GM19463 (cell line): ENCODE results near the gene CDH23.

Experiments
- ATAC-seq: cut with Tn5 transposase; IDR thresholded peaks from one replicate; pipeline ENCODE4 v1.9.1; 2021; ENCODE audit warnings: mild to moderate bottlenecking, moderate library complexity; ENCODE audit not compliant: unreplicated experiment

The CDH23 gene

GRCh38 chr10:71817831-71818655 is 421.3 kb downstream of the CDH23 start:
- no peak for ATAC-seq

GRCh38 chr10:71818674-71819260 is 422.0 kb downstream of the CDH23 start:
- no peak for ATAC-seq

GRCh38 chr10:71819441-71819861 is 422.7 kb downstream of the CDH23 start:
- no peak for ATAC-seq

- ATAC-seq, result no peak
These were observed 423.3 kb downstream of the CDH23 start for GRCh38 chr10:71819985-71820384.

- ATAC-seq, result no peak
These were observed 424.2 kb downstream of the CDH23 start for GRCh38 chr10:71820966-71821365.

- ATAC-seq, result no peak
These were observed 425.4 kb downstream of the CDH23 start for GRCh38 chr10:71821909-71822763.

- ATAC-seq, result no peak
These were observed 426.6 kb downstream of the CDH23 start for GRCh38 chr10:71823356-71823755.

- no peak for ATAC-seq
These were observed 427.6 kb downstream of the CDH23 start for GRCh38 chr10:71824333-71824732.

- no peak for ATAC-seq
These were observed 428.5 kb downstream of the CDH23 start for GRCh38 chr10:71825217-71825616.

GRCh38 chr10:71827852-71828251 is 431.1 kb downstream of the CDH23 start:
- no peak for ATAC-seq

- no peak for ATAC-seq
These were observed 432.0 kb downstream of the CDH23 start for GRCh38 chr10:71828702-71829101.

- no peak for ATAC-seq
These were observed 432.5 kb downstream of the CDH23 start for GRCh38 chr10:71829171-71829570.

- no peak for ATAC-seq
These were observed 433.2 kb downstream of the CDH23 start for GRCh38 chr10:71829896-71830295.

- no peak for ATAC-seq
These were observed 434.0 kb downstream of the CDH23 start for GRCh38 chr10:71830726-71831125.

GRCh38 chr10:71831646-71832552 is 435.2 kb downstream of the CDH23 start:
- ATAC-seq, result no peak

- ATAC-seq, result no peak
These were observed 436.2 kb downstream of the CDH23 start for GRCh38 chr10:71832967-71833366.

GRCh38 chr10:71833451-71834342 is 437.0 kb downstream of the CDH23 start:
- ATAC-seq, result no peak

GRCh38 chr10:71834343-71834674 is 437.6 kb downstream of the CDH23 start:
- no peak for ATAC-seq
